Keratinocyte (primary cell): ENCODE measurements around the gene DNAJB11. TPM values are rescaled to one million over a fixed set of nuclear protein-coding genes. Genes with fewer than 3 reads are reported as not detected.
A peak's percentile ranks its signal among the peaks of the same experiment; 100 is the strongest.

Source experiments
- DNase-seq: peaks from one replicate; pipeline ENCODE4 v3.0.0-alpha.2; 2011; ENCODE audit warnings: low read depth, missing footprints, low spot score
- FAIRE-seq: peaks from 2 replicates; lab custom pipeline; 2011; peaks lifted over from hg19 to GRCh38; lab: Jason Lieb, UNC
- H2AFZ ChIP-seq: 2 replicates; pipeline ENCODE4 v1.6.0; 2012; ENCODE audit warnings: low read length, control low read depth, inconsistent platforms; ENCODE audit not compliant: control insufficient read depth
- H3K27ac ChIP-seq: 2 replicates; pipeline ENCODE4 v1.5.1; 2011; ENCODE audit warnings: low read length; ENCODE audit not compliant: control insufficient read depth, insufficient read depth
- H3K27me3 ChIP-seq: 3 replicates; pipeline ENCODE4 v1.6.0; 2011; ENCODE audit warnings: low read length; ENCODE audit not compliant: control insufficient read depth, insufficient read depth; ENCODE audit errors: extremely low read depth
- H3K36me3 ChIP-seq, 2 experiments: 2 replicates in 1 of 2; 3 replicates in 1 of 2; pipeline ENCODE4 v1.5.1; 2011; ENCODE audit warnings: low read length in 2 of 2, mild to moderate bottlenecking in 1 of 2; ENCODE audit not compliant: control insufficient read depth in 2 of 2, insufficient read depth in 2 of 2; ENCODE audit errors: extremely low read depth in 1 of 2
- H3K4me1 ChIP-seq: 3 replicates; pipeline ENCODE4 v1.5.1; 2011; ENCODE audit warnings: low read length; ENCODE audit not compliant: control insufficient read depth, insufficient read depth; ENCODE audit errors: extremely low read depth
- H3K4me2 ChIP-seq: 3 replicates; pipeline ENCODE4 v1.6.0; 2011; ENCODE audit warnings: low read depth, low read length; ENCODE audit not compliant: control insufficient read depth, insufficient read depth; ENCODE audit errors: extremely low read depth
- H3K4me3 ChIP-seq, 3 experiments: fragments of 200-600 bp in 1 of 3; sonication (generic) in 1 of 3; 2 replicates in 2 of 3; 3 replicates in 1 of 3; pipeline ENCODE4 v1.5.1; 2011 to 2016; ENCODE audit warnings: low read length in 3 of 3, mild to moderate bottlenecking in 3 of 3, control low read depth in 2 of 3, inconsistent platforms in 1 of 3, low read depth in 1 of 3, mixed read lengths in 1 of 3, mixed run types in 1 of 3, moderate library complexity in 1 of 3; ENCODE audit not compliant: control insufficient read depth in 2 of 3, insufficient read depth in 2 of 3; ENCODE audit errors: extremely low read depth in 1 of 3
- H3K79me2 ChIP-seq: 2 replicates; pipeline ENCODE4 v1.6.0; 2012; ENCODE audit warnings: low read length; ENCODE audit not compliant: control insufficient read depth, insufficient read depth
- H3K9ac ChIP-seq: 3 replicates; pipeline ENCODE4 v1.6.0; 2011; ENCODE audit warnings: low read length; ENCODE audit not compliant: control insufficient read depth, insufficient read depth; ENCODE audit errors: extremely low read depth
- H3K9me1 ChIP-seq: 3 replicates; pipeline ENCODE4 v1.6.0; 2011; ENCODE audit warnings: low read length; ENCODE audit not compliant: control insufficient read depth, insufficient read depth; ENCODE audit errors: extremely low read depth
- H3K9me3 ChIP-seq: 2 replicates; pipeline ENCODE4 v1.5.1; 2012; ENCODE audit warnings: low read depth, low read length; ENCODE audit not compliant: control insufficient read depth
- H4K20me1 ChIP-seq: 3 replicates; pipeline ENCODE4 v1.6.0; 2011; ENCODE audit warnings: low read length; ENCODE audit not compliant: control insufficient read depth, insufficient read depth; ENCODE audit errors: extremely low read depth
- EZH2 ChIP-seq: IDR thresholded peaks from one replicate; pipeline ENCODE4 v1.6.1; 2012; ENCODE audit warnings: inconsistent platforms, mild to moderate bottlenecking, low read length, moderate library complexity
- dilution Hi-C: fragments of 300-500 bp; cut with MboI; formaldehyde crosslinking; loops from one replicate; pipeline ENCODE4 v1.7.0; 2020; ENCODE audit warnings: low sequenced_read_pairs; ENCODE audit not compliant: extremely low pct_ligation_motif_present
- polyA minus RNA-seq, 3 experiments: library from RNA; depleted of rRNA, polyadenylated mRNA; stranded (reverse); fragments of >200 nt; gene quantifications; 1 replicate in 1 of 3; 2 replicates in 1 of 3; 3 replicates in 1 of 3; pipeline ENCODE4 v1.2.3, GENCODE V29; 2011
- polyA plus RNA-seq, 5 experiments: library from polyadenylated mRNA; depleted of rRNA in 3 of 5; stranded (reverse) in 3 of 5; stranded (forward) in 1 of 5; unstranded in 1 of 5; fragments of >200 nt; gene quantifications; 1 replicate in 1 of 5; 2 replicates in 3 of 5; 3 replicates in 1 of 5; pipeline versions ENCODE4 v1.2.1 to v1.2.3, GENCODE V29; 2011 to 2012; ENCODE audit warnings: missing spikeins in 2 of 5, low read depth in 1 of 5, low replicate concordance in 1 of 5
- TF ChIP-seq, protein P1 (sequence below), 3 experiments: IDR thresholded peaks in 1 of 3; conservative IDR thresholded peaks in 1 of 3; optimal IDR thresholded peaks in 1 of 3; 2 replicates in 2 of 3; 3 replicates in 1 of 3; pipeline versions ENCODE3 to v1.5.1; 2011; ENCODE audit warnings: low read length in 3 of 3, mild to moderate bottlenecking in 3 of 3, moderate library complexity in 2 of 3, control low read depth in 1 of 3, inconsistent platforms in 1 of 3; ENCODE audit not compliant: insufficient read depth in 2 of 3; ENCODE audit errors: extremely low read depth in 1 of 3

The DNAJB11 gene
- polyA plus RNA-seq: 29.2 to 61.8 TPM (median 51.9 TPM) in 3 replicates
- 120 TPM for polyA plus RNA-seq (2011; ENCODE audit: low read depth)
- polyA plus RNA-seq (2011; cell fraction: cytosol; rRNA removed): 22.2 and 25.9 TPM in 2 replicates
- polyA plus RNA-seq (2011; cell fraction: nucleus; rRNA removed): 54.9 and 91.4 TPM in 2 replicates
- 44.9 and 73.0 TPM in 2 replicates for polyA plus RNA-seq (2012; ENCODE audit: low replicate concordance)
- polyA minus RNA-seq: 6.5 to 19.7 TPM (median 9.0 TPM) in 3 replicates
- 13.0 TPM for polyA minus RNA-seq (2011; cell fraction: cytosol; rRNA and poly(A)+ RNA removed)
- polyA minus RNA-seq (2011; cell fraction: nucleus; rRNA and poly(A)+ RNA removed): 19.3 and 31.4 TPM in 2 replicates

DNA sequence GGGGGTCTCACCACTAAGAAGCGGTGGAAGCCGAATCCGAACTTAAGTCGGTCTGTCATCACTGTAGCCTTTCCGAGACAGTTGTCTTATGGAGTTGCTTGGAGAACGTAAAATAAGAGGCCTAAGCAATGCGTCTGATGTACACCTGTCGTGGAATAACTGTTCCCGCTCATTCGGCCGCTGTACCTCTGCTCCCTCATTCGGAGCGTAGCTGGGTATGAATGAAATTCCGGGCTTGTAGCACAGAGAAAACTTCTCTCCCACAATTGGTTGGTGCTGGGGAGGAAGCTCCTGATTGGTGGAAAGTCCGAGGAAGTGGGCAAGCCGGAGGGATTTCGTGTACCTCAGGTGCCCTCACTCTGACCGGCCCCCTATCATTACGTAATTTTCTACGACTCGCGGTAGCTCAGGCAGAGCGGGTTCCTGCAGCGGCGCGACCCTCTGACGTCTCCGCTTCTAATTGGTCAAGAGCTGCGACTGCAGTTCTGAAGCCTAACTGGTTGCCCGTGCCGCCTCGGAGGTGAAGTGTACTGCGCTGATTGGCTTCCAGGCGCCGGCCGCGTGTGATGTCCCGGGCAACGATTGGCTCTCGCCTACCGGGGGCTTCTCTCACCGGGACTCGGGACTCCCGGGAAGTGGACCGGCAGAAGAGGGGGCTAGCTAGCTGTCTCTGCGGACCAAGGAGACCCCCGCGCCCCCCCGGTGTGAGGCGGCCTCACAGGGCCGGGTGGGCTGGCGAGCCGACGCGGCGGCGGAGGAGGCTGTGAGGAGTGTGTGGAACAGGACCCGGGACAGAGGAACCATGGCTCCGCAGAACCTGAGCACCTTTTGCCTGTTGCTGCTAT, at the start of gene DNAJB11:
DNAJB11 (plus strand) TSS at position 625 of the 845 bp plus-strand sequence; CDS start at position 803, 178 bp downstream.
- TF ChIP-seq EZH2: no peak
- TF ChIP-seq, protein P1, sequence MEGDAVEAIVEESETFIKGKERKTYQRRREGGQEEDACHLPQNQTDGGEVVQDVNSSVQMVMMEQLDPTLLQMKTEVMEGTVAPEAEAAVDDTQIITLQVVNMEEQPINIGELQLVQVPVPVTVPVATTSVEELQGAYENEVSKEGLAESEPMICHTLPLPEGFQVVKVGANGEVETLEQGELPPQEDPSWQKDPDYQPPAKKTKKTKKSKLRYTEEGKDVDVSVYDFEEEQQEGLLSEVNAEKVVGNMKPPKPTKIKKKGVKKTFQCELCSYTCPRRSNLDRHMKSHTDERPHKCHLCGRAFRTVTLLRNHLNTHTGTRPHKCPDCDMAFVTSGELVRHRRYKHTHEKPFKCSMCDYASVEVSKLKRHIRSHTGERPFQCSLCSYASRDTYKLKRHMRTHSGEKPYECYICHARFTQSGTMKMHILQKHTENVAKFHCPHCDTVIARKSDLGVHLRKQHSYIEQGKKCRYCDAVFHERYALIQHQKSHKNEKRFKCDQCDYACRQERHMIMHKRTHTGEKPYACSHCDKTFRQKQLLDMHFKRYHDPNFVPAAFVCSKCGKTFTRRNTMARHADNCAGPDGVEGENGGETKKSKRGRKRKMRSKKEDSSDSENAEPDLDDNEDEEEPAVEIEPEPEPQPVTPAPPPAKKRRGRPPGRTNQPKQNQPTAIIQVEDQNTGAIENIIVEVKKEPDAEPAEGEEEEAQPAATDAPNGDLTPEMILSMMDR (optimal IDR thresholded peaks at IDR 0.05 in 1 of 3, IDR thresholded peaks at IDR 0.05 in 1 of 3, conservative IDR thresholded peaks at IDR 0.05 in 1 of 3; ENCODE audit: extremely low read depth in 1 of 3, insufficient read depth in 2 of 3, low read length in 3 of 3): no peak
- H3K4me3 ChIP-seq: peak within 1 kb of the TSS; percentile 73 to 87 (median 78)
- peaks cover 43% of the 10 kb centered on the region for H3K79me2 ChIP-seq
- peak within 1 kb of the TSS; percentile 87 for H3K27ac ChIP-seq
- H3K4me2 ChIP-seq: peak within 1 kb of the TSS; percentile 93
- no peaks in the 10 kb centered on the region for H3K9me3 ChIP-seq
- dilution Hi-C loops: no loop called here
- H3K4me1 ChIP-seq: peaks cover 14% of the 10 kb centered on the region
- H2AFZ ChIP-seq: peak within 1 kb of the TSS; percentile 79
- no peaks in the 10 kb centered on the region for H3K27me3 ChIP-seq
- H3K36me3 ChIP-seq: peaks cover 2 to 11% of the 10 kb centered on the region in 2 experiments
- peak within 1 kb of the TSS; percentile 89 for H3K9ac ChIP-seq
- peak; percentile 97 for DNase-seq
- H3K9me1 ChIP-seq: no peaks in the 10 kb centered on the region
- peak; percentile 81 for FAIRE-seq
- no peaks in the 10 kb centered on the region for H4K20me1 ChIP-seq

DNA sequence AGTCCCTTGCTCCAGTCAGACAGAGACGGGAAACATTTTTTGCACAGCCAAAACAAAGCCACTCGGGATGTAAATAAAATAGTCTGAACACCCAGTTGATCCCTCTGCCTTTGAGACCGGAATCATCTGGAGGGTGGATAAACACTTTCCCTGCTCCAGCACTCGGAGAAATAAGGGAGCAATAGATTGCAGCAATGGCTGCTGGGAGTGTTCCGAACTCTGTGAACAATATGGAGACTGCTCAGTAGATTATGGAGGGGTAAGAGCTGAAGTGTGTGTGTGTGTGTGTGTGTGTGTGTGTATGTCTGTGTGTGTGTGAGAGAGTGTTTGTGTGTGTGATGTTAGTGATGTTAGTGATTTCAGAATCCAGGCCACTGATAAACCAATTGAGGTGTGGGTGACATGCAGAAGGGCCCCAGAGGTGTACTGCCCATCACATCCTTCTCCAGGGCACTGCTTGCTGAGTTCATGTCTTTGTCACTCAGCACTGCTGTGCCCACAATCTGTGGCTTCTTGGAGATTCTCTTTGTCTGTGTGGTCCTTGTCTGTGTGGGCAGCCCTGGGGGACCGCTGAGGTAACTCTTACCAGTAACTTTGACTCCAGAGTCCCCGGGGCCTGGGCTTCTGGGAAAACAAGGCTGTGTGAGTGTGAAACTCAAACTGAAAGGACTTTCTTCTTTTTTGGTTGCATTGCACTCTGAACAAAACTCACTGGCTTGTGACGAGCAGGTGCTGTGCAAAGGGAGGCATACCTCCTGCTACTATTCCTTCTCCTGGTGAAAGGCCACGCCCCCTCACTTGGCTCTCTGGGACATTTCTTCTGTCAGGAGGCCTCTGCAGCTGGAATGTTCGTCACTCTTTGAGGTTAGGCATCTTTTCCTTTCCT, 49.3 kb upstream of the DNAJB11 start:
- Histone ChIP-seq H3K4me3 (no peak overlapping the region), H3K4me2 (no peak overlapping the region), H3K9me3 (no peaks in the 10 kb centered on the region), H4K20me1 (no peaks in the 10 kb centered on the region), H2AFZ (no peak overlapping the region), H3K27me3 (no peaks in the 10 kb centered on the region), H3K4me1 (no peaks in the 10 kb centered on the region), H3K27ac (no peak overlapping the region), H3K79me2 (no peaks in the 10 kb centered on the region), H3K9me1 (no peaks in the 10 kb centered on the region), H3K36me3 (no peaks in the 10 kb centered on the region), H3K9ac (no peak overlapping the region)
- dilution Hi-C loops: no loop called here
- TF ChIP-seq, protein P1 (optimal IDR thresholded peaks at IDR 0.05 in 1 of 3, IDR thresholded peaks at IDR 0.05 in 1 of 3, conservative IDR thresholded peaks at IDR 0.05 in 1 of 3; ENCODE audit: extremely low read depth in 1 of 3, insufficient read depth in 2 of 3, low read length in 3 of 3): no peak
- TF ChIP-seq EZH2: no peak
- no peak for FAIRE-seq
- no peak for DNase-seq
